GM12878 (cell line): ENCODE data around the gene MAP3K7. TPM values are rescaled to one million over a fixed set of nuclear protein-coding genes. Genes with fewer than 3 reads are reported as not detected.

ENCODE experiments used
- ATAC-seq: fragments of 200-7000 bp; cut with Tn5 transposase; 3 replicates; pipeline ENCODE4 v1.9.1; 2020; ENCODE audit warnings: mild to moderate bottlenecking, moderate library complexity
- BruUV-seq: library from RNA; stranded (reverse); fragments of 400-500 nt; replicated peaks from 2 replicates; lab custom pipeline; 2021; lab: Mats Ljungman, UMichigan
- CTCF ChIA-PET: fragments of 300-600 bp; sonication (Branson Sonifier 250); formaldehyde crosslinking; extraction: SDS; loops from one replicate; lab custom pipeline; 2021; ENCODE audit warnings: inconsistent platforms; lab: Yijun Ruan, JAX
- POLR2A ChIA-PET: fragments of 350-600 bp; formaldehyde crosslinking; extraction: SDS; loops from one replicate; lab custom pipeline; 2021; ENCODE audit warnings: inconsistent platforms; lab: Charles Lee
- RAD21 ChIA-PET: fragments of 300-600 bp; sonication (Branson Sonifier 250); formaldehyde crosslinking; loops from one replicate; lab custom pipeline; 2023; ENCODE audit warnings: antibody characterized with exemption; ENCODE audit not compliant: unreplicated experiment; lab: Charles Lee
- SMC1A ChIA-PET: fragments of 300-600 bp; sonication (Branson Sonifier 250); formaldehyde crosslinking; loops from one replicate; lab custom pipeline; 2023; ENCODE audit not compliant: unreplicated experiment, uncharacterized antibody; lab: Charles Lee
- DNase-seq: peaks from one replicate; pipeline ENCODE4 v3.0.0-alpha.2; 2011; ENCODE audit warnings: low read depth, low spot score
- FAIRE-seq: peaks from 3 replicates; lab custom pipeline; 2011; peaks lifted over from hg19 to GRCh38; lab: Jason Lieb, UNC
- H2AFZ ChIP-seq: 2 replicates; pipeline ENCODE4 v1.6.0; 2011; ENCODE audit warnings: low read depth, low read length, control low read depth; ENCODE audit not compliant: control insufficient read depth
- H3K27ac ChIP-seq: 2 replicates; pipeline ENCODE4 v1.5.1; 2011; ENCODE audit warnings: control low read depth; ENCODE audit not compliant: control insufficient read depth, insufficient read depth
- H3K27me3 ChIP-seq, 2 experiments: replicated peaks in 1 of 2; 2 replicates each; pipeline versions ENCODE4 v1.6.0 to v1.6.1; 2011; ENCODE audit warnings: low read length in 1 of 2; ENCODE audit not compliant: control insufficient read depth in 2 of 2, insufficient read depth in 2 of 2
- H3K36me3 ChIP-seq, 2 experiments: 2 replicates each; pipeline ENCODE4 v1.5.1; 2011; ENCODE audit warnings: low read length in 1 of 2; ENCODE audit not compliant: control insufficient read depth in 2 of 2, insufficient read depth in 2 of 2
- H3K4me1 ChIP-seq: 2 replicates; pipeline ENCODE4 v1.6.1; 2011; ENCODE audit warnings: mild to moderate bottlenecking, low read length, moderate library complexity, mixed read lengths; ENCODE audit not compliant: control insufficient read depth, insufficient read depth
- H3K4me2 ChIP-seq: 2 replicates; pipeline ENCODE4 v1.6.0; 2011; ENCODE audit warnings: control low read depth; ENCODE audit not compliant: control insufficient read depth, insufficient read depth
- H3K4me3 ChIP-seq: fragments of 200-600 bp; sonication (generic); 2 replicates; pipeline ENCODE4 v1.5.1; 2016
- H3K79me2 ChIP-seq: 2 replicates; pipeline ENCODE4 v1.6.0; 2011; ENCODE audit warnings: low read length; ENCODE audit not compliant: control insufficient read depth, insufficient read depth
- H3K9ac ChIP-seq: 2 replicates; pipeline ENCODE4 v1.8.0; 2011; ENCODE audit warnings: low read length, control low read depth, mixed read lengths; ENCODE audit not compliant: control insufficient read depth, insufficient read depth
- H3K9me3 ChIP-seq: replicated peaks from 3 replicates; pipeline ENCODE4 v1.5.1; 2011; ENCODE audit warnings: mild to moderate bottlenecking, low read length; ENCODE audit not compliant: control insufficient read depth, insufficient read depth
- H4K20me1 ChIP-seq: 2 replicates; pipeline ENCODE4 v1.6.0; 2011; ENCODE audit not compliant: control insufficient read depth, insufficient read depth
- BCLAF1 ChIP-seq: fragments of 450-650 bp; IDR thresholded peaks from 2 replicates; pipeline ENCODE4 v1.6.1; 2017; ENCODE audit warnings: antibody characterized with exemption, mild to moderate bottlenecking, moderate library complexity
- CEBPZ ChIP-seq: fragments of 150-350 bp; IDR thresholded peaks from 2 replicates; pipeline ENCODE4 v1.6.1; 2016; ENCODE audit warnings: low read depth, low read length
- CHD4 ChIP-seq: fragments of 200-600 bp; sonication (generic); IDR thresholded peaks from 2 replicates; pipeline ENCODE4 v1.6.1; 2016; ENCODE audit warnings: mild to moderate bottlenecking
- E4F1 ChIP-seq: fragments of 450-650 bp; IDR thresholded peaks from 2 replicates; pipeline ENCODE4 v1.6.1; 2018; ENCODE audit warnings: borderline replicate concordance, mild to moderate bottlenecking; ENCODE audit not compliant: partially characterized antibody
- KDM1A ChIP-seq: fragments of 200-600 bp; sonication (generic); IDR thresholded peaks from 2 replicates; pipeline ENCODE4 v1.6.1; 2016; ENCODE audit warnings: borderline replicate concordance
- MEF2B ChIP-seq: fragments of 450-650 bp; IDR thresholded peaks from 2 replicates; pipeline ENCODE4 v1.6.1; 2018; ENCODE audit warnings: mild to moderate bottlenecking, moderate library complexity; ENCODE audit not compliant: partially characterized antibody, poor library complexity, severe bottlenecking
- MTA2 ChIP-seq: fragments of 450-650 bp; IDR thresholded peaks from 2 replicates; pipeline ENCODE4 v1.6.1; 2016; ENCODE audit warnings: low read depth, mild to moderate bottlenecking, moderate library complexity
- RBBP5 ChIP-seq: fragments of 200-600 bp; sonication (generic); conservative IDR thresholded peaks from 2 replicates; pipeline ENCODE4 v1.6.1; 2016
- TAF1 ChIP-seq: IDR thresholded peaks from 2 replicates; pipeline ENCODE4 v1.6.1; 2011; ENCODE audit warnings: mild to moderate bottlenecking, low read depth, low read length, borderline replicate concordance
- ZBTB11 ChIP-seq: fragments of 450-650 bp; formaldehyde crosslinking; IDR thresholded peaks from 2 replicates; pipeline ENCODE4 v1.5.0; 2022; ENCODE audit warnings: mild to moderate bottlenecking, missing genetic modification characterization
- WGBS: methylation state at CpG from one replicate; pipeline ENCODE4 v1.1.6; 2016; ENCODE audit warnings: low lambda C conversion rate; ENCODE audit not compliant: insufficient replicate concordance, insufficient coverage; ENCODE audit errors: missing lambda C conversion rate; 5-methylcytosine and 5-hydroxymethylcytosine counted together
- in situ Hi-C: fragments of 300-500 bp; cut with MboI; formaldehyde crosslinking; loops from 9 replicates; pipeline ENCODE4 v1.14.3; 2018; ENCODE audit warnings: mixed read lengths
- intact Hi-C: fragments of 100-400 bp; cut with micrococcal nuclease; formaldehyde crosslinking; loops from one replicate; pipeline ENCODE4 v1.14.2; 2022; ENCODE audit not compliant: unreplicated experiment
- polyA plus RNA-seq, 11 experiments: library from polyadenylated mRNA; depleted of rRNA in 4 of 11; unstranded in 6 of 11; stranded (reverse) in 5 of 11; fragments of >200 nt; fragmentation: Nextera tagmentation in 4 of 11; fragmentation: Illumina TruSeq in 1 of 11; extraction: Ambion mirVana in 4 of 11; extraction: Trizol in 1 of 11; gene quantifications; 1 replicate in 1 of 11; 2 replicates in 10 of 11; pipeline versions ENCODE4 v1.2.1 to v1.2.3, GENCODE V29; 2011 to 2016; ENCODE audit warnings: inconsistent platforms in 2 of 11, missing spikeins in 2 of 11, low read depth in 1 of 11
- total RNA-seq, 4 experiments: library from RNA; depleted of rRNA in 3 of 4; stranded (reverse); fragments of >200 nt in 3 of 4; fragmentation: Illumina TruSeq in 1 of 4; extraction: Trizol in 1 of 4; gene quantifications; 2 replicates each; pipeline versions ENCODE4 v1.2.1 to v1.2.3, GENCODE V29; 2013 to 2021

MAP3K7 gene
- total and polyA plus RNA-seq, 10 of the 15 experiments (the other 5 are each of a cell fraction or from before 2014, with no cell fraction given) = 7.0 to 42.6 (median 22.0) TPM

- in situ Hi-C loops = no loop called here
- DNase-seq (no peak), ATAC-seq (no peak), FAIRE-seq (no peak)
- 92% methylated on average over 3 of the region's 3 CpGs for WGBS
- no peaks in the 10 kb centered on the region for H3K27me3 ChIP-seq
- H3K9me3 ChIP-seq = no peaks in the 10 kb centered on the region
- H3K27ac ChIP-seq = no peak overlapping the region
- intact Hi-C loops = no loop called here
- H3K4me2 ChIP-seq = no peak overlapping the region
- ChIA-PET SMC1A (no interaction called here), POLR2A (interaction anchor here (0.5 kb wide), 1 partner anchor 665 kb away, joined by 4 read pairs; no protein-coding TSS in a partner anchor), RAD21 (no interaction called here), CTCF (interaction anchor here (0.9 kb wide), 1 partner anchor 1102 kb away, joined by 3 read pairs; no protein-coding TSS in a partner anchor)
- H3K4me3 ChIP-seq = no peak overlapping the region
- no peak overlapping the region for H3K9ac ChIP-seq
- peaks cover 2 to 3% of the 10 kb centered on the region in 2 experiments; a peak in 2 of 4 replicates for H3K36me3 ChIP-seq
- peaks cover 4% of the 10 kb centered on the region; the same call in 1 of the 2 replicates for H3K4me1 ChIP-seq
- no TSS peak for BruUV-seq
- no peaks in the 10 kb centered on the region for H4K20me1 ChIP-seq
- no peak overlapping the region for H2AFZ ChIP-seq
- H3K79me2 ChIP-seq = no peaks in the 10 kb centered on the region
- TF ChIP-seq MEF2B (no peak), TAF1 (no peak), BCLAF1 (no peak), E4F1 (no peak), CEBPZ (no peak), RBBP5 (no peak), MTA2 (no peak), KDM1A (no peak), CHD4 (no peak), ZBTB11 (CRISPR knock-in tag) (no peak)
Observed at GRCh38 chr6:90534337-90535025, 52.4 kb downstream of the MAP3K7 start.
